Head of caudate nucleus (tissue), 42 donors: ENCODE data around the gene AFTPH.

Experiments
- DNase-seq, 42 donors: peaks; one replicate each; pipeline versions ENCODE4 v3.0.0 to v3.0.0-alpha.2; 2020 to 2021; ENCODE audit warnings: mixed read lengths in 7 of 42
- intact Hi-C: fragments of 100-400 bp; cut with DNase I; formaldehyde crosslinking; loops from one replicate; pipeline ENCODE4 v1.15.0; 2022

Gene AFTPH

GRCh38 chr2:64623242-64623850 lies 99.2 kb downstream of the AFTPH start:
- DNase-seq = peak in 5 of 42 donors; percentile 2 to 11 (median 6)
- intact Hi-C loops = no loop called here

DNA sequence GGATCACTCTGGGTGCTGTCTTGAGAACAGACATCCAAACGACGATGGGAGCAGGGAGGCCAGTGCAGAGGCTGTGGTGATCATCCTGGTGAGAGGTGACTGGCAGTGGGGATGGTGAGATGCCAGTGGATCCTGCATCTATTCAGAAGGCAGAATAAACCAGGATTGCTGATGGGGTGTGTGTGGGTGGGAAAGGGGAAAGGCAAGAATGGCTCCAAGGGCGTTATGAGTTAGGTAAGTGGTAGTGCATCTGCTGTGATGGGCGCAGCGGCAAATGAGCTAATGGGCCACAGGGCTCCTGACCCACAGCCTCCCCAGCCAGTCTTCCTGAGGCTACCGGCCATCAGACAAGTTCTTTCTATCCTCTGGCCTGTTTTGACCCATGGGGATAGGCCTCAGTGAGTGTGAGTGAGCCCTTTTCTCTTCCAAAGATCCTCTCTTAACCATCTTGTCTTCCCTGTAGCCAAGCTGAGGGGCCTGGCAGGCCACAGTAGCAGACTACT lies 100.0 kb downstream of the AFTPH start:
- DNase-seq = peak in 4 of 42 donors; percentile 4 to 30 (median 7)
- intact Hi-C loops = no loop called here

- DNase-seq = peak in 2 of 42 donors; percentile 14 to 29
- intact Hi-C loops = no loop called here
Measured at GRCh38 chr2:64624862-64625261, 100.7 kb downstream of the AFTPH start.

- intact Hi-C loops = no loop called here
- peak in 3 of 42 donors; percentile 10 to 34 (median 11) for DNase-seq
Measured at GRCh38 chr2:64625299-64626145, 101.4 kb downstream of the AFTPH start.

DNA sequence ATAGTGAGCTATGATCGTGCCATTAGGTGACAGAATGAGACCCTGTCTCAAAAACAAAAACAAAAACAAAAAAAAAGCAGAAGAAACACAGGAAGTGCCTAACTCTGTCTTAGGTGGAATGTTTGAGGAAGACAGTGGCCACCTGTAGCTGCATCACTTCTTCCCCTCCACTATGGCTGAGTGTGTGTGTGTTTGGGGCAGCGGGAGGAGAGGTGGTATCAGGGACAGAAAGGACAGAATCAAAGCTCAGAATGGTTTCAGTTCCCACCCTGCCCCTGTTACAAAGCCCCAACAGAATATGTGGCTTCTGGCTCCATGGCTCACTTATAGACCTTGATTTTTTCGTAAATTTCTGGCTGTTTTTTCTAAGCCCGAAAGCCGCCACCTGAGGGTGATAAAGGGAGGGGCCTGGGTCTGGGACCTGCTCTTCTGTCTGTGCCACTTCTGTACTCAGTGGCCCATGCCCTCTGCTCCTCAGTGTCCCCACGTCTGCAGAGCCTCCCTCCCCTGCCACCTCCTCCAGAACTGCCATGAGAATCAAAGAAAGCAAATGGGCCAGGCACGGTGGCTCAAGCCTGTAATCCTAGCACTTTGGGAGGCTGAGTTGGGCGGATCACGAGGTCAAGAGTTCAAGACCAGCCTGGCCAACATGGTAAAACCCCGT lies 102.2 kb downstream of the AFTPH start:
- intact Hi-C loops = no loop called here
- DNase-seq = peak in 4 of 42 donors; percentile 8 to 31 (median 12)

DNA sequence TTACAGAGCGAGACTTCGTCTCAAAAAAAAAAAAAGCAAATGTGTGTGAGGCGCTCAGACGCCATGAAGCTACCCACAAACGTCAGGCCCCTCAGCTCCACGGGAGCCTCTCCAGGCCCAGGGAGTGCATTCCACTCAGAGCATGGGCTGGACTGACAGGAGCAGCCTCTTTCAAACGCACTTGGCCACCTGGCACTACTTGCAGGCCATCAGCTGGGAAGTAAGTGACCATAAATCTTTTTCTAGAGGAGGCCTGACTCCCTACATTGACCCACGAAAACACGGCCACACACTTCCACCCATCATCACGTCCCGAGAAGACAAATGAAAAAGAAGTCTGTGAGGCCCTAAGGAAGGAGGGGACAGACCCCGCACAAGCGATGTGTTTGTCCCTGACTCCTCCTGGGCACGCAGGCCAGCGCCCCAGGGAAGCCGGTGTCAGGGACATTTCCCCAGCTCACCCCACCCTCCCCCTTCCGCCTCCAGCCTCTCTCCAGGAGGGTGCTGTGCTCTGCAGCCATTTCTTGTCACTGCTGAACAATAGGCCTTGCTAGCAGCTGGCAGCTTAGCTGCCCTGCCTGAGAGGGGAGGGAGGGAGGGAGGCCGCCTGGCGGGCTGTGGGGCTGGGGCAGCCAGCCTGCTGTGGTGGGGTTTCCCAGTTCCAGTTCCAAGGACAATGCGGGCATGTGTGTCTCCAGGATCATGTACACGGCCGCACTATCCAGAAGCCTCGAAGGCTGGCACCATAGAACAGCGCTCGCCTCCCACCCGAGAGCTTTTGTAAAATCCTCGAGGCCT lies 103.0 kb downstream of the AFTPH start:
- peak; percentile 32 to 85 (median 64) for DNase-seq
- intact Hi-C loops = no loop called here

DNA sequence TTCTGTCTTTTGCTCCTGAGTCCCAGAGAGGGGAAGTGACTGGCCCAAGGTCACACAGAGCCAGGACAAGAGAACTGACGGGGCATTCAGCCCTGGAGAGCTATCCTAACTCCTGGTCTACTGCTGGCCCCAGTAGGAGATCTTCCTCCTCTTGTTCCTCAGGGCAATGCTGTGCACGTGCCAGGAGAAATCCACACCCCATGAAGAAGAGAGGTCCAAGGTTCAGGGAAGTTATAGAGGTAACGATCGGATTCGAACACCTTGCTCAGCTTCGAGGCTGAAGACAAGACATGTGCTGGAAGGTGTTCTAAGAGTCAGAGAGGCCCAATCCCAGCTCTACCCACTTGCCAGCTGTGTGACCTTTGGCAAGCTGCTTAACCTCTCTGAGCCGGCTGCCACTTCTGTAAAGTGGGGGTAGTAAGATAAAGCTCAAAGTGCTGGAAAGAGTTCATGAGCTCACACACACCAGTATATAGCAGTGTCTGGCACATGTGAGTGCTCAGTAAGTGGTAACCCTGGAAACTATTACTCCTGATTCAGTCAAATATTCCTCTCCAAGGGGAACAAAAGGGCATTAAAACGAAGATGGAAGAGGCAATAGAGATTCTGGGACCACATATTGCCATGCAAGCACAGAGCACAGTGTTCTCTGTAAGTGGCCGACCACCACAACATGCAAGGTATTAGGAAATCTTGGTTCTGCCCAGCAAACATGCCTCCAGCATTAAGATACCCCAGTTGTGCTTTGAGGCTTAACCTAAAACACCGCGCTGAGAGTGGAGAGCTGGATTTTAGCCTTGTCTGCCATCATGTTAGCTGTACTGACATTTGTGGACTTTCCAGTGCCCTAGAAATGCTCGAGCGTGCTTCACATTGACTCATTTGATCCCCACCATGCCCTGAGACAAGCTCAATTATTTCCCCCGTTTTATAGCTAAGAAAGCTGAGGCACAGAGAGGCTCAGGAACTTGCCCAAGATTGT lies 104.0 kb downstream of the AFTPH start:
- intact Hi-C loops = no loop called here
- DNase-seq = peak in 5 of 42 donors; percentile 8 to 28 (median 23)

GRCh38 chr2:64629329-64629781 lies 105.2 kb downstream of the AFTPH start:
- DNase-seq = peak in 5 of 42 donors; percentile 5 to 45 (median 22)
- intact Hi-C loops = no loop called here

DNA sequence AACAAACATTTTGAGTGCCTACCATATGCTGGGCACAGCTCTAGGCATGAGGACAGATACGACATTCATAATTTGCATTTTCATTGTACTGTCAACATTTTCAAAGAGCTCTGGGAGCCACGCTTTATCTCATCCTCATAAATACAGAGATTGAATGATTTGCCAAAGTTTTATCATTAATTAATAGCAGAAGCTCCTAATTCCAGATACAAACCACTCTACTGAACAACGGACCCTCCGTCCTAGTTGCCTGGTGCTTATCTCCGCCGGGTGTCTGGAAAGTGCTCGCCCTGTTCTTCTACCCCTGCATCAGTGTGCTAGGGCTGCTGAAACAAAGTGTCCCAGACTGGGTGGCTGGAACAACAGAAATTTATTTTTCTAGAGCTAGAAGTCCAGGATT lies 105.7 kb downstream of the AFTPH start:
- DNase-seq = peak in 5 of 42 donors; percentile 6 to 23 (median 14)
- intact Hi-C loops = no loop called here

GRCh38 chr2:64630752-64631151 lies 106.6 kb downstream of the AFTPH start:
- peak in 4 of 42 donors; percentile 5 to 39 (median 24) for DNase-seq
- intact Hi-C loops = no loop called here

GRCh38 chr2:64631771-64632170 lies 107.6 kb downstream of the AFTPH start:
- intact Hi-C loops = no loop called here
- DNase-seq = peak in 2 of 42 donors; percentile 5 to 14

GRCh38 chr2:64632835-64633819 lies 109.0 kb downstream of the AFTPH start:
- intact Hi-C loops = no loop called here
- peak in 2 of 42 donors; percentile 21 to 41 for DNase-seq

GRCh38 chr2:64634345-64635267 lies 110.5 kb downstream of the AFTPH start:
- peak in 2 of 42 donors; percentile 33 to 36 for DNase-seq
- intact Hi-C loops = no loop called here

- intact Hi-C loops = no loop called here
- peak in 2 of 42 donors; percentile 40 to 41 for DNase-seq
Measured at GRCh38 chr2:64635976-64636911, 112.1 kb downstream of the AFTPH start.
